Effector CD4-positive, alpha-beta T cell (primary cell): ENCODE data around the gene TMEM54.

Source experiments
- DNase-seq: peaks from one replicate; pipeline ENCODE4 v3.0.0-alpha.2; 2020

The TMEM54 gene

DNA sequence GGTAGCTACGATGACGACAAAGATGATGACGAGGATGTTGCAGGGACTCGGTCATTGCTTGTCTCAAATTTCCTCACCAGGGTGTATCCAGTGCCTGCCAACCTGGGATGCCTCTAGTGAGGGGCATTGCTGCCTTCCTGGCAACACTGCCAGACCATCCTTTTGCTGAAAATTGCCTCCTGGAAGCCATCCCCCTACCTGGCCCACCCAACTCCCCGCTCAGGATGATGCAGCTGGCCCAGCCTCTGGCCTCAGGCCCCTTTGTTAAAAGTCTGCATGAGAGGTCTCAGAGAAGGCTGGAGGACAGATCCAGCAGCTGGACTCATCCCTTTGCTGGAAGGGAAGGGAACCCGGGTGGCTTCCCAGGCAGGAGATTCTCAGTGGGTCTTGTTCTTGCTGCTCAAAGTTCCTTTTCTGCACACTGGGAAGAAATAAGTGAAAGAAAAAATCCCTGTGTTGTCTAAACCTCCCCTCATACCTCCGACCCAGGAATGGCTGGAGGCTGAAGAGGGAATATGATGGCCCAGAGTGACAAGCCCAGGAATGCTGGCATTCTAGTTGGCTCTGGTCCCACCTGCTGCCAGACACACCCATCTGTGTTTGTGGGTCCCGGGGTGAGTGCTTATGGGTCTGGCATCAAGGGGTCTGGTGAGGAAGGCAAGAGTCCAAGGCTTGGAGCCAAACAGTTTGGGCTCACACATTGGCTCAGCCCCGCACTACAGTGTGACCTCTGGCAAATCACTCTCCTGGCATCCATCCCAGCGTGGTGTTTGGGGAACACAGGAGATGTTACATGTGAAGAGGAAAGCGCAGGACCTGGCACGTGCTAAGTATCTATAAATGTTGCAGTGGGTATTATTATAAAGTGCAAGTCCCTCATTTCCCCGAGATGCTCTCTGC lies 23.7 kb downstream of the TMEM54 start:
- DNase-seq = no peak

GRCh38 chr1:32876341-32877210 lies 24.6 kb downstream of the TMEM54 start:
- peak; percentile 48 for DNase-seq

DNA sequence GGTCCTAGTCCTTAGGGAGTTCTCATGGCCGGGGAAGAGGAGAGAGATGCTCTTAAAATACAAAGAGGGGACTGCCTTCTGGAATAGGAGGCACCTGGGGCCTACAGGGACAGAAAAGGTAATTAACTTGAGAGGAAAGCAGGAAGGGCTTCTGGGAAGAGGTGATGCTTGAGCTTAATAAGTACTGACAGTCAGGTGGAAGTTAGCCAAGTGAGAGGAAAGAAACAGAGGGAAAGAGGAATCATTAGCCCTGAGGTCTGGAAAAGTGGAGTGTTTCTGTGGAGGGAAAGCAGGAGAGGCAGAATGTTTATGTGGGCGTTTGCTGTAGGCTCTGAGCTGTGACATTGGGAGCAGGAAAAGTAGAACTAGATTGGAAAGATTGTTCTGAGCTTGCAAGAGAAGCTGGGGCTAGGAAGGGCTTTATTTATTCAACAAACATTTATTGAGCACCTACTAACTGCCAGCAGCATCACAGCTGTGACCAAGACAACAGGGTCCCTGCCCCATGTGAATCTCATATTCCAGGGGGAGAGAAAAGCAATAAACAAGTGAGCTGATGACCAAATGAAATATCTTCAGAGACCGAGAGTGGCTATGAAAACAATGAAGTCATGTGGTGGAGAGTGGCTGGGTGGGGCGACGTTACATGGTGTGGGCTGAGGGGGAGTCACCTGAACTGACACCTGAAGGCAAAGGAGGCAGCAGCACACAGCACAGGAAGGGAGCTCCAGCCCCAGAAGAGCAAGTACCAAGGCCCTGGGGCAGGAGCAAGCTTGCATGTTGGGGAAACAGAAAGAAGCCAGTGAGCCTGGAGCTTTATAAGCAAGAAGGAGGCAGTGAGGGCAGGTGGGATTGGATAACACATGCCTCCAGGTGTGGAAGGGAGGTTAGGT lies 26.1 kb downstream of the TMEM54 start:
- no peak for DNase-seq

DNA sequence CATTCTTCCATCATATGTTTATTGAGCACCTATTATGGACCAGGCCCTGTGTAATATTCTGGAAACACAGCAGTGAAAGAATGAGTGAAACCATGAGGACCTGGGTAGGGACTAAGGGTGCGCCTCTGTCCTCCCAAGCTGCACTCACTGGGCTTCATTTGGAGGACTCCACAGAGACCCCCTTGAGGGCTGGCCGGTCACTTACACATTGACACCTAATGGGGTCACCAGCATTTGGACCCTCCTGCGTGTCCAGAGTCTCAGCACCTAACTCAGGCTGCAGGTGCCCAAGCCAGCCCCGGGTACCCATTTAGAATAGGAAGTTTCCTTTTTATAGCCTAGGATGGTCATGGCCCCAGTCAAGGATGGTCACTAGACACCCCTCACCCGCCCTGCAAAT lies 27.7 kb downstream of the TMEM54 start:
- no peak for DNase-seq

- no peak for DNase-seq
These were observed 29.1 kb downstream of the TMEM54 start for GRCh38 chr1:32872192-32872460.

- DNase-seq = no peak
These were observed 29.6 kb downstream of the TMEM54 start for GRCh38 chr1:32871364-32872191.

GRCh38 chr1:32870615-32871363 lies 30.4 kb downstream of the TMEM54 start, which contains the start of gene FNDC5:
Gene FNDC5, minus strand, starts transcription at chr1:32870912.
- DNase-seq = no peak

DNA sequence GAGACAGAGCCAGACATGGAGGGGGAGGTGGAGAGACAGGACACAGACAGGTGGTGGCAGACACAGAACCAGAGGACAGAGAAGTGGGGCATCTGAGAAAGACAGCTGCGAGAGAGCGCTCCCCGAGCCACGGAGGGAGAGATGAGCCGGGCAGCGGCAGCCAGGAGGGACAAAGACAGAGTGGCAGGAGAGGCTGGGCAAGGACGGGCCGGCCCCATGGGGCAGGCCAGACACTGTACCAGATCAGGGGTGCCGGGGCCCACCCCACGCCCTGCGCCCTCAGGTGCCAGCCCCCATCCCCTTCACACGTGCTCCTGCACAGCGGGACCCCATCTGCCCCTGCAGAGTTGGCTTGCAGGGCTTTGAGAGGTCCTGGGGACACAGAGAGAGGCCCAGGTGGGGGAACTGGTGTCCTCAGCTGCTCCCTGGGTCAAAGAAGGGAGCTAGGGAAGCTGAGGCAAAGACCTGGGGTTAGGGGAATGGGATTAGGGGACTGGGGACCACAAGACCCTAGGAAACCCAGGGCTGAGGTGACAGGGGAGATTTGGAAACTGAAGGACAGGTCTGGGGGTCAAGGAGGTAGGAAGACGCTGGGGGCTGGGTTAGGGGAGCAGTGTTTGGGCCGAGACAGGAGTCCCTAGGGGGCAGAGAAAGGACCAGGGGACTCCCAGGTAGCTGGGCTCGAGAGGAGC lies 31.1 kb downstream of the TMEM54 start:
- no peak for DNase-seq

GRCh38 chr1:32868806-32869455 lies 32.3 kb downstream of the TMEM54 start:
- no peak for DNase-seq

DNA sequence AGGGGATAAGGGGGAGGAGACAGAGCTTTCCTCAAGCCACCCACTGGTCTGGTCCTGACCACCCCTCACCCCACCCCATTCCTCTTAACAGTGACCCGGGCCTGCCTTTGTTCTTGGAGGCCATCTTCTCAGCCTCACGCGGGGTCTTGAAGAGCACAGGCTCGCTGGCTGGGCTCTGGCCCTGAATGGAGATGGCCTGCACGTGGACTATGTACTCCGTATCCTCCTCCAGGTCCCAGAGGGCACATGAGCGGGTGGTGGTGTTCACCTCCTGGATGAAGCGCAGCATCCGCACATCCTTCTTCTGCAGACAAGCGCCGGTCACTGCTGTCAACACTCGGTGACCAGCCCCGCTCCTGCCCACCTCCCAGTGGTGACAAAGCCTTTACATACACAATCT lies 33.1 kb downstream of the TMEM54 start:
- DNase-seq = no peak

DNA sequence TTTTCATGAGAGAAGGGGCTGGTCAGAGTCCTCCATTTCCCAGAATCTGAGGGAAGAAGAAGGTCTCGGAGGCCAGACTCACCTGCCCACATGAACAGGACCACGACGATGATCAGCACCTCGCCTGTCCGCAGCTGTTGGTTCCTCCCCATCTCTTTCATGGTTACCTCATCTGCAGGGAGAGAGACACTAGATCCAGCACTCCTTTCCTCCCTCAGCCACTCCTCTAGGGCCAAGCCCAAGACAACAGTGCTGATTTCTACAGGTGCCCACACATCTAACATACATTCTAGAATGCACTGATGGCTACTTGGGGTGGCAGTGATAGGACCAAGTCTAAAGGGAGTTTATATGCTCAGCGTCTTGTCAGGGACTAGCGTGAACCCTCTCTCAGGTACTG lies 33.5 kb downstream of the TMEM54 start:
- DNase-seq = no peak

GRCh38 chr1:32867151-32867550 lies 34.0 kb downstream of the TMEM54 start:
- no peak for DNase-seq

GRCh38 chr1:32865639-32866405 lies 35.4 kb downstream of the TMEM54 start:
- DNase-seq = no peak

- DNase-seq = no peak
These were observed 36.7 kb downstream of the TMEM54 start for GRCh38 chr1:32864375-32865019.

GRCh38 chr1:32863881-32864245 lies 37.3 kb downstream of the TMEM54 start:
- no peak for DNase-seq

DNA sequence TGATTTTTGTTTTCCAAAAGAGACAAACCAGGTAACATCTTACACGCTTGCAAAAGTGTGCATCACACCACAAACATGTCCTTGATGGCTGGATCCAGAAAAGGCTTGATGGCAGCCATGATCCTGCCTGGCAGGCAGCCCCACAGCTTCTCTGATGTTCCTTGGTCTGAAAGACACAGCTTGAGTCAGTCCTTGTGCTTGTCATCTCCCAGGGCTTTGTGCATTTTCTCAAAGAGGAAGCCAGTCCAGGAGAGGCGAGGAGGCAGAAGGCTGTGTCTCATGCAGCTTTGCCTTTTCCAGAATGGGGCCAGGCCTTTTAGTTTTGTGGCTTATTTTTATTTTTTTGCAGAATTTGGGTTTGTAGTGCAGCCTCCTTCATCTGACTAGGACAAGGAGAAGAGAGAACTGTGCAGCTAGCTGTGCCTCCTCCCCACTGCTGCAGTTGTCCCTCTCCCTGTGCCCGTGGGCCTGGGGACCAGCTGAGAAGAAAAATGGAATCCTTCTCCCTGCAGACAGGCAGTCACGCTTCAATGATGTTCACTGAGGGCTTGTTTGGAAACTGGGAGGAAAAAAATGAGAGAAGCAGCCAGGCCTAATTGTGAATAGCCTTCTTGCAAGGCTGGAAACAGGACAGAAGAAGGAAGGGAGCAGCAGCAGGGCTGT lies 37.8 kb downstream of the TMEM54 start:
- DNase-seq = no peak

DNA sequence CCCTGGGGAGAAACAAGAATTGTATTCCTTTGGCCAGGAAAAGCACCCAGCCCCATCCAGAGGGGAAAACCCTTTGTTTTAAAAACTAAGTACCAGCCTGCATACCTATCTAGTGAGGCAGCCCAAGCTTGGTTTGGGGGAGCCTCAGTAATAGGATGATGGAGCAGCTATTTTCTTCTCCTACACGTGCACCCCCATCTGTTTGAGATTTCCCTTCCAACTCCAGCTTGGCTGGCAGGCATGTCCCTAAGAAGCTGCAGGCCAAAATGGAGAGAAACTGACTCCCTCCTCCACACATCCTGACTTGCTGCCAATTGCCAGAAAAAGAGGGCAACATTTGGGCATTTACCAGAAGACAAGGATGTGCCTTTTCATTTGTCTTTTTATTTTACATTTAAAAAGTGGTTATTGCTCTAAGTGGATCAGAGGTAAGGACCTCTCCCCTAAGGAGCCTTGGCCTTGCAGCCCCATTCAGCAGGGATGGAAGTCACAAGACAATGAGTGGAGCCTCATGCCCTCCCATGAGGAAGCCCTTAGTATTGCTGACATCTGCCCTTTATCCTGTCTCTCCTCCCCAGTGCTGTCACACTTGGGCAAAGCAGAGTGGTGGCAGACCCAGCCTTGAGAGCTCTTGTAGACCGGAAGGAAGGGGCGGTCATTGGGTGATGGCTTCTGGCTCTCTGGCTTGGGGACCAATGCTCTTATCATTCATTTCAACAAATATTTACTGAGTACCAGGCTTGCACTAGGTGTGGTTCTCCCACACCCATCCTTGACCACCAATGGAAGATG lies 39.1 kb downstream of the TMEM54 start:
- DNase-seq = no peak
